GM23338 (cell line): ENCODE results near the gene UPF2. TPM values are rescaled to one million over a fixed set of nuclear protein-coding genes. Genes with fewer than 3 reads are reported as not detected.

ENCODE experiments used
- ATAC-seq: fragments of 200-7000 bp; cut with Tn5 transposase; 3 replicates; pipeline ENCODE4 v1.9.1; 2020
- DNase-seq: peaks from one replicate; pipeline ENCODE4 v3.0.0-alpha.2; 2015; ENCODE audit warnings: low spot score
- H2AFZ ChIP-seq: fragments of 200-600 bp; sonication (generic); 2 replicates; pipeline ENCODE4 v1.8.0; 2016; ENCODE audit warnings: antibody characterized with exemption, mild to moderate bottlenecking, moderate library complexity
- H3F3A ChIP-seq: fragments of 200-600 bp; sonication (generic); replicated peaks from 2 replicates; pipeline ENCODE4 v1.8.0; 2017; ENCODE audit warnings: antibody characterized with exemption, mixed run types, low read depth
- H3K27ac ChIP-seq: fragments of 200-600 bp; sonication (generic); 2 replicates; pipeline ENCODE4 v1.6.1; 2016; ENCODE audit warnings: low read depth
- H3K27me3 ChIP-seq: fragments of 200-600 bp; sonication (generic); 2 replicates; pipeline ENCODE4 v1.8.0; 2016; ENCODE audit warnings: mild to moderate bottlenecking, mixed run types, moderate library complexity; ENCODE audit not compliant: insufficient read depth
- H3K36me3 ChIP-seq: fragments of 200-600 bp; sonication (generic); 2 replicates; pipeline ENCODE4 v1.8.0; 2016; ENCODE audit warnings: mild to moderate bottlenecking; ENCODE audit not compliant: insufficient read depth
- H3K4me1 ChIP-seq: fragments of 200-600 bp; sonication (generic); 2 replicates; pipeline ENCODE4 v1.8.0; 2016; ENCODE audit warnings: mild to moderate bottlenecking, moderate library complexity; ENCODE audit not compliant: insufficient read depth
- H3K4me2 ChIP-seq: fragments of 200-600 bp; sonication (generic); 2 replicates; pipeline ENCODE4 v1.7.1; 2017; ENCODE audit warnings: mixed run types
- H3K4me3 ChIP-seq: fragments of 200-600 bp; sonication (generic); 2 replicates; pipeline ENCODE4 v1.6.1; 2016; ENCODE audit warnings: mixed run types
- H3K79me2 ChIP-seq: fragments of 200-600 bp; sonication (generic); replicated peaks from 2 replicates; pipeline ENCODE4 v1.8.0; 2017; ENCODE audit warnings: mild to moderate bottlenecking; ENCODE audit not compliant: insufficient read depth
- H3K9me2 ChIP-seq: fragments of 200-600 bp; sonication (generic); 2 replicates; pipeline ENCODE4 v1.8.0; 2017; ENCODE audit not compliant: insufficient read depth
- H4K20me1 ChIP-seq: fragments of 200-600 bp; sonication (generic); replicated peaks from 2 replicates; pipeline ENCODE4 v1.8.0; 2017; ENCODE audit warnings: mild to moderate bottlenecking; ENCODE audit not compliant: insufficient read depth
- H3K27ac Mint-ChIP-seq: 2 replicates; pipeline ENCODE4 v1.8.0; 2020; ENCODE audit warnings: inconsistent platforms, mild to moderate bottlenecking, moderate library complexity, mixed read lengths
- H3K27me3 Mint-ChIP-seq: 3 replicates; pipeline ENCODE4 v1.8.0; 2022; ENCODE audit warnings: low read depth, mild to moderate bottlenecking, moderate library complexity, mixed read lengths, inconsistent platforms; ENCODE audit not compliant: insufficient read depth, poor library complexity
- H3K36me3 Mint-ChIP-seq: 3 replicates; pipeline ENCODE4 v1.8.0; 2021; ENCODE audit warnings: low read depth, mild to moderate bottlenecking, inconsistent platforms, moderate library complexity, mixed read lengths
- H3K4me1 Mint-ChIP-seq: 3 replicates; pipeline ENCODE4 v1.8.0; 2020; ENCODE audit warnings: mild to moderate bottlenecking, inconsistent platforms, mixed read lengths
- H3K4me3 Mint-ChIP-seq: 3 replicates; pipeline ENCODE4 v1.8.0; 2021; ENCODE audit warnings: moderate library complexity, mild to moderate bottlenecking, inconsistent platforms, mixed read lengths
- H3K9me3 Mint-ChIP-seq: 3 replicates; pipeline ENCODE4 v1.8.0; 2020; ENCODE audit warnings: moderate library complexity, mild to moderate bottlenecking, inconsistent platforms, mixed read lengths
- CREB1 ChIP-seq: fragments of 250-450 bp; sonication (Bioruptor Pico); IDR thresholded peaks from 2 replicates; pipeline ENCODE4 v1.5.0; 2020; ENCODE audit warnings: low read depth, mild to moderate bottlenecking, moderate library complexity
- CTCF ChIP-seq, 2 experiments: fragments of 200-600 bp in 1 of 2; sonication (generic) in 1 of 2; conservative IDR thresholded peaks; 2 replicates each; pipeline versions ENCODE4 v1.5.1 to v1.6.1; 2016 to 2017; ENCODE audit warnings: antibody characterized with exemption in 2 of 2, low read depth in 2 of 2, mild to moderate bottlenecking in 2 of 2, moderate library complexity in 1 of 2
- ETS1 ChIP-seq: IDR thresholded peaks from 2 replicates; pipeline ENCODE4 v1.6.1; 2016; ENCODE audit warnings: antibody characterized with exemption
- EZH2 ChIP-seq: fragments of 200-600 bp; sonication (generic); IDR thresholded peaks from one replicate; pipeline ENCODE4 v1.8.0; 2017; ENCODE audit warnings: antibody characterized with exemption, mild to moderate bottlenecking, low read depth; ENCODE audit not compliant: unreplicated experiment
- EZH2phosphoT487 ChIP-seq: fragments of 200-600 bp; sonication (generic); IDR thresholded peaks from one replicate; pipeline ENCODE4 v1.8.1; 2018; ENCODE audit warnings: antibody characterized with exemption; ENCODE audit not compliant: unreplicated experiment
- JUNB ChIP-seq: IDR thresholded peaks from one replicate; pipeline ENCODE4 v1.6.1; 2016; ENCODE audit warnings: antibody characterized with exemption; ENCODE audit not compliant: unreplicated experiment
- NANOG ChIP-seq: IDR thresholded peaks from 2 replicates; pipeline ENCODE4 v1.6.1; 2016; ENCODE audit warnings: antibody characterized with exemption, borderline replicate concordance
- POLR2AphosphoS5 ChIP-seq: IDR thresholded peaks from 2 replicates; pipeline ENCODE4 v1.6.1; 2016; ENCODE audit warnings: antibody characterized with exemption, low read depth
- REST ChIP-seq: IDR thresholded peaks from one replicate; pipeline ENCODE4 v1.6.1; 2018; ENCODE audit warnings: antibody characterized with exemption; ENCODE audit not compliant: unreplicated experiment
- STAT1 ChIP-seq: IDR thresholded peaks from one replicate; pipeline ENCODE4 v1.6.1; 2016; ENCODE audit warnings: antibody characterized with exemption; ENCODE audit not compliant: unreplicated experiment
- ZNF114 ChIP-seq: fragments of 250-450 bp; sonication (Bioruptor Pico); IDR thresholded peaks from 2 replicates; pipeline ENCODE4 v1.5.0; 2020; ENCODE audit warnings: mild to moderate bottlenecking, moderate library complexity
- ZNF331 ChIP-seq: fragments of 250-450 bp; sonication (Bioruptor Pico); IDR thresholded peaks from 2 replicates; pipeline ENCODE4 v1.5.0; 2020; ENCODE audit warnings: low read depth, mild to moderate bottlenecking, moderate library complexity
- ZNF462 ChIP-seq: fragments of 250-450 bp; sonication (Bioruptor Pico); IDR thresholded peaks from 2 replicates; pipeline ENCODE4 v1.5.0; 2020; ENCODE audit warnings: mild to moderate bottlenecking, moderate library complexity
- polyA plus RNA-seq: library from polyadenylated mRNA; unstranded; fragments of >200 nt; fragmentation: Nextera tagmentation; extraction: Ambion mirVana; gene quantifications from 2 replicates; pipeline ENCODE4 v1.2.1, GENCODE V29; 2016
- total RNA-seq: library from RNA; depleted of rRNA; stranded (reverse); fragments of >200 nt; shearing (Covaris generic); gene quantifications from 2 replicates; pipeline ENCODE4 v1.2.3, GENCODE V29; 2014

Gene UPF2
- total and polyA plus RNA-seq, 2 experiments from 2014 or later, result 29.0 to 78.5 TPM

GRCh38 chr10:11898033-11898371 is 144.6 kb downstream of the UPF2 start:
- no peak for ATAC-seq
- H3K4me2 ChIP-seq, result no peak overlapping the region
- no peak overlapping the region for H3K4me3 Mint-ChIP-seq

More at GRCh38 chr10:11898033-11898371, 144.6 kb downstream of the UPF2 start:
- Histone ChIP-seq H3K79me2 (no peaks in the 10 kb centered on the region), H3K27me3 (no peaks in the 10 kb centered on the region), H3F3A (no peaks in the 10 kb centered on the region), H3K36me3 (no peaks in the 10 kb centered on the region), H4K20me1 (no peaks in the 10 kb centered on the region), H3K27ac (no peak overlapping the region), H3K9me2 (no peaks in the 10 kb centered on the region), H3K4me3 (no peak overlapping the region), H3K4me1 (0 out of 2 replicates have a peak, but pooled peaks cover 4% of the 10 kb centered on the region), H2AFZ (no peak overlapping the region)
- Mint-ChIP-seq H3K27ac (no peak overlapping the region), H3K4me1 (peaks cover 12% of the 10 kb centered on the region), H3K27me3 (peaks cover 12% of the 10 kb centered on the region), H3K36me3 (no peaks in the 10 kb centered on the region), H3K9me3 (no peaks in the 10 kb centered on the region)
- TF ChIP-seq ZNF462 (CRISPR knock-in tag) (no peak), EZH2phosphoT487 (no peak), JUNB (no peak), STAT1 (no peak), CREB1 (no peak), ZNF331 (CRISPR knock-in tag) (no peak), ZNF114 (CRISPR knock-in tag) (no peak), ETS1 (no peak), POLR2AphosphoS5 (no peak), CTCF (conservative IDR thresholded peaks at IDR 0.05; ENCODE audit: low read depth in 2 of 2) (no peak), REST (no peak), EZH2 (no peak), NANOG (no peak)
- no peak for DNase-seq
